Measurements from ENCODE around the gene PGRMC1.

- no peak for TF ChIP-seq EZH2 (IDR thresholded peaks at IDR 0.05; ENCODE audit: borderline replicate concordance)
- TF ChIP-seq CTCF (IDR thresholded peaks at IDR 0.05; ENCODE audit: poor library complexity): no peak
Measured at GRCh38 chrX:119290476-119290875, 54.4 kb downstream of the PGRMC1 start.

Data from hepatocyte (in vitro differentiated cells).